ENCODE results near the gene ICE1. TPM values are rescaled to one million over a fixed set of nuclear protein-coding genes. Genes with fewer than 3 reads are reported as not detected.

ICE1 gene
- total and polyA plus RNA-seq, 2 of the 4 experiments (the other 2 are of a cell fraction): 9.0 to 18.5 TPM

GRCh38 chr5:5437227-5438172 lies 15.0 kb downstream of the ICE1 start:
- CTCF ChIA-PET: no interaction called here
- in situ Hi-C loops (cut with MboI; ENCODE audit: low sequenced_read_pairs) (no loop called here), dilution Hi-C loops (cut with HindIII; ENCODE audit: low sequenced_read_pairs, unreplicated experiment) (no loop called here), intact Hi-C loops (cut with micrococcal nuclease) (no loop called here)
- no peak overlapping the region for H2BK120ac ChIP-seq (ENCODE audit: low read depth, low read length)
- no peak overlapping the region for H3K18ac ChIP-seq (ENCODE audit: low read depth, low read length)
- H2AK9ac ChIP-seq (replicated peaks; ENCODE audit: low read depth, low read length, poor library complexity): no peak overlapping the region
- no peak overlapping the region for H3K23ac ChIP-seq (ENCODE audit: low read depth, low read length)
- H2BK15ac ChIP-seq (ENCODE audit: low read depth, low read length): no peak overlapping the region
- no peak overlapping the region for H2BK20ac ChIP-seq (ENCODE audit: low read depth, low read length)
- no peak overlapping the region for H2AFZ ChIP-seq (replicated peaks; ENCODE audit: low read length, poor library complexity)
- no peak overlapping the region for H3K9ac ChIP-seq (ENCODE audit: low read depth, low read length)
- H3K4ac ChIP-seq (ENCODE audit: low read depth, low read length): no peak overlapping the region
- 100% methylated on average over 2 of the region's 11 CpGs; no CpG with 5 or more reads in 1 of the 2 experiments for WGBS, 2 experiments (ENCODE audit: extremely low coverage in 2 of 2, insufficient read length in 1 of 2)
- no TSS peak for BruUV-seq (replicated peaks)
- H3K4me1 ChIP-seq (ENCODE audit: control insufficient read depth, insufficient read depth, low read length): no peaks in the 10 kb centered on the region
- no peak overlapping the region for H2AK5ac ChIP-seq (ENCODE audit: low read depth, low read length)
- TF ChIP-seq MAFK (IDR thresholded peaks at IDR 0.05; ENCODE audit: low read depth, low read length) (peak; percentile 40), NFE2L2 (IDR thresholded peaks at IDR 0.05; ENCODE audit: low read depth, low read length) (no peak), BHLHE40 (IDR thresholded peaks at IDR 0.05; ENCODE audit: low read depth, low read length) (no peak)
- peaks cover 9 to 22% of the 10 kb centered on the region in 2 experiments for H3K79me1 ChIP-seq (ENCODE audit: low read depth in 1 of 2, low read length in 2 of 2)
- no peaks in the 10 kb centered on the region for H3K27me3 ChIP-seq (ENCODE audit: control insufficient read depth, insufficient read depth, low read length)
- H3K4me3 ChIP-seq (ENCODE audit: insufficient read depth, low read depth, low read length): no peak overlapping the region
- H3K4me2 ChIP-seq (ENCODE audit: low read depth, low read length): no peak overlapping the region
- DNase-seq (no peak), ATAC-seq (ENCODE audit: low read depth) (no peak)
- H2BK5ac ChIP-seq (ENCODE audit: low read depth, low read length, poor library complexity, severe bottlenecking): no peak overlapping the region
- H4K20me1 ChIP-seq (ENCODE audit: insufficient read depth, low read length): peaks cover 7% of the 10 kb centered on the region; the same call in 1 of the 2 replicates
- no peak overlapping the region for H4K8ac ChIP-seq (ENCODE audit: low read depth in 2 of 2, low read length in 2 of 2)
- H4K91ac ChIP-seq (ENCODE audit: insufficient read depth, low read depth, low read length): no peak overlapping the region
- POLR2A ChIA-PET (ENCODE audit: unreplicated experiment): no interaction called here
- no peak overlapping the region for H4K5ac ChIP-seq (ENCODE audit: low read depth, low read length)
- no peak overlapping the region for H3K27ac ChIP-seq (ENCODE audit: insufficient read depth, low read length)
- H3K36me3 ChIP-seq (ENCODE audit: control insufficient read depth, insufficient read depth, low read length): 0 out of 2 replicates have a peak, but pooled peaks cover 4% of the 10 kb centered on the region
- no peaks in the 10 kb centered on the region for H3K9me3 ChIP-seq (ENCODE audit: control insufficient read depth, insufficient read depth, low read length)
- no peak overlapping the region for H3K14ac ChIP-seq (replicated peaks; ENCODE audit: low read depth, low read length)
- no peaks in the 10 kb centered on the region for H3K9me1 ChIP-seq (ENCODE audit: insufficient read depth, low read length)
- no peak overlapping the region for H3K56ac ChIP-seq (ENCODE audit: extremely low read depth, insufficient read depth, low read length)
